Gastroesophageal sphincter (tissue), 4 donors: ENCODE measurements around the gene LSM10. TPM values are rescaled to one million over a fixed set of nuclear protein-coding genes. Genes with fewer than 3 reads are reported as not detected.

Experiments used
- ATAC-seq: fragments of 150-250 bp; one replicate; pipeline ENCODE4 v1.9.1; 2016; ENCODE audit warnings: mild to moderate bottlenecking, moderate library complexity
- H3K27ac ChIP-seq, 4 donors: fragments of 200-600 bp; sonication (generic) in 3 of 4; 1 replicate in 3 of 4; 2 replicates in 1 of 4; pipeline ENCODE4 v1.5.1; 2016 to 2019
- H3K27me3 ChIP-seq: fragments of 200-600 bp; sonication (generic); one replicate; pipeline ENCODE4 v1.5.1; 2019
- H3K36me3 ChIP-seq, 2 donors: fragments of 200-600 bp; sonication (generic); one replicate each; pipeline ENCODE4 v1.5.1; 2019; ENCODE audit warnings: control low read depth in 1 of 2
- H3K4me1 ChIP-seq, 3 donors: fragments of 200-600 bp; sonication (generic); 1 replicate in 2 of 3; 2 replicates in 1 of 3; pipeline ENCODE4 v1.5.1; 2016 to 2019; ENCODE audit warnings: control low read depth in 2 of 3
- H3K4me3 ChIP-seq, 2 donors: fragments of 200-600 bp; sonication (generic); one replicate each; pipeline ENCODE4 v1.5.1; 2019; ENCODE audit warnings: mild to moderate bottlenecking in 1 of 2, moderate library complexity in 1 of 2
- H3K9me3 ChIP-seq, 3 donors: fragments of 200-600 bp; sonication (generic); one replicate each; pipeline ENCODE4 v1.5.1; 2017 to 2019; ENCODE audit warnings: control low read depth in 2 of 3
- EP300 ChIP-seq: sonication (generic); formaldehyde crosslinking; IDR thresholded peaks from one replicate; pipeline ENCODE4 v1.6.1; 2017; ENCODE audit warnings: antibody characterized with exemption, mild to moderate bottlenecking
- POLR2A ChIP-seq, 2 donors: fragments of 450-650 bp; IDR thresholded peaks; one replicate each; pipeline ENCODE4 v1.6.1; 2017; ENCODE audit warnings: antibody characterized with exemption in 2 of 2, mild to moderate bottlenecking in 2 of 2, moderate library complexity in 1 of 2
- POLR2AphosphoS5 ChIP-seq: sonication (generic); formaldehyde crosslinking; IDR thresholded peaks from one replicate; pipeline ENCODE4 v1.6.1; 2017; ENCODE audit warnings: antibody characterized with exemption
- WGBS, 2 donors: methylation state at CpG; one replicate each; pipeline ENCODE4 v1.1.5; 2018; ENCODE audit warnings: low coverage in 1 of 2; 5-methylcytosine and 5-hydroxymethylcytosine counted together
- total RNA-seq, 4 donors: library from RNA; depleted of rRNA; stranded (reverse); fragments of >200 nt; gene quantifications; one replicate each; pipeline ENCODE4 v1.1.0, GENCODE V29; 2016
- TF ChIP-seq, protein P1 (sequence below), 4 experiments: fragments of 200-600 bp in 2 of 4; fragments of 450-650 bp in 2 of 4; sonication (generic) in 1 of 4; IDR thresholded peaks; one replicate each; pipeline ENCODE4 v1.5.1; 2017 to 2019; ENCODE audit warnings: antibody characterized with exemption in 4 of 4, mild to moderate bottlenecking in 2 of 4, moderate library complexity in 2 of 4

LSM10 gene
- total RNA-seq, 4 donors from 2014 or later, result 39.5 to 50.2 (median 47.3) TPM

GRCh38 chr1:36381405-36381804 is 16.3 kb downstream of the LSM10 start:
- no peak for ATAC-seq
- H3K9me3 ChIP-seq, result no peaks in the 10 kb centered on the region
- H3K27me3 ChIP-seq, result no peaks in the 10 kb centered on the region
- peaks cover 0 to 75% (median 22%) of the 10 kb centered on the region in 3 donors for H3K4me1 ChIP-seq
- no peaks in the 10 kb centered on the region for H3K36me3 ChIP-seq
- H3K4me3 ChIP-seq, result no peak overlapping the region
- peak overlapping the region in 3 of 4 donors; percentile 16 to 99 (median 49) for H3K27ac ChIP-seq
- TF ChIP-seq EP300 (no peak), POLR2A (IDR thresholded peaks at IDR 0.05) (no peak), POLR2AphosphoS5 (no peak)
- TF ChIP-seq, protein P1, sequence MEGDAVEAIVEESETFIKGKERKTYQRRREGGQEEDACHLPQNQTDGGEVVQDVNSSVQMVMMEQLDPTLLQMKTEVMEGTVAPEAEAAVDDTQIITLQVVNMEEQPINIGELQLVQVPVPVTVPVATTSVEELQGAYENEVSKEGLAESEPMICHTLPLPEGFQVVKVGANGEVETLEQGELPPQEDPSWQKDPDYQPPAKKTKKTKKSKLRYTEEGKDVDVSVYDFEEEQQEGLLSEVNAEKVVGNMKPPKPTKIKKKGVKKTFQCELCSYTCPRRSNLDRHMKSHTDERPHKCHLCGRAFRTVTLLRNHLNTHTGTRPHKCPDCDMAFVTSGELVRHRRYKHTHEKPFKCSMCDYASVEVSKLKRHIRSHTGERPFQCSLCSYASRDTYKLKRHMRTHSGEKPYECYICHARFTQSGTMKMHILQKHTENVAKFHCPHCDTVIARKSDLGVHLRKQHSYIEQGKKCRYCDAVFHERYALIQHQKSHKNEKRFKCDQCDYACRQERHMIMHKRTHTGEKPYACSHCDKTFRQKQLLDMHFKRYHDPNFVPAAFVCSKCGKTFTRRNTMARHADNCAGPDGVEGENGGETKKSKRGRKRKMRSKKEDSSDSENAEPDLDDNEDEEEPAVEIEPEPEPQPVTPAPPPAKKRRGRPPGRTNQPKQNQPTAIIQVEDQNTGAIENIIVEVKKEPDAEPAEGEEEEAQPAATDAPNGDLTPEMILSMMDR (IDR thresholded peaks at IDR 0.05), result no peak
- WGBS, 2 donors, result 82 to 95% methylated on average over 3 to 5 of the region's 5 CpGs

- H3K27me3 ChIP-seq, result no peaks in the 10 kb centered on the region
- H3K9me3 ChIP-seq, result no peaks in the 10 kb centered on the region
These were observed 16.9 kb downstream of the LSM10 start for GRCh38 chr1:36380782-36381181.

DNA sequence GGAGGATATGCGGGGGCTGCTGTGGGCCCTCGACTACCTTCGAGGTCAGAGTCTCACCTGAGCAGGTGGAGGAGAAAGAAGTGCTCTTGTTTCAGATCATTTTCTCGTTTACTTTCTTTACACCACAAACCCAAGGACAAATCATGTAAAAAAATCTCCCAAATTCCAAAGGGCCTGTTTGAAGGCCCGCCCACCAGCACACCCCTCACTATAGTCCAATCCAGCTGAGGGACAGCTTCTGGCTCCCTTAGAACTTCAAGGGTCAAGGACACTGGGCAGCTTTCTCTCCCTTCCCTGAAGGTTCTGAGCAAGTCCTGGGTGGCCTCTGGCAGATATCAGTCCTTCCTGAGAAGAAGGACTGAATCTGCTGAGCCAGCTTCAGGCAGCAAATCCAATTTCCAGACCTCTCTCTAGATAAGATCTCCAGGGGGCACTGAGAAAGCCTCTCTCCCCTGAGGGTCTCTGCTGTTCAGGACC is 17.5 kb downstream of the LSM10 start:
- WGBS, 2 donors, result 74 to 88% methylated on average over 4 of the region's 5 CpGs
- H3K36me3 ChIP-seq, result no peaks in the 10 kb centered on the region
- H3K27ac ChIP-seq, result peak overlapping the region in 3 of 4 donors; percentile 38 to 55 (median 49)
- H3K4me1 ChIP-seq, result peaks cover 0 to 87% (median 25%) of the 10 kb centered on the region in 3 donors
- no peak for TF ChIP-seq POLR2AphosphoS5
- no peak for TF ChIP-seq EP300
- TF ChIP-seq, protein P1 (IDR thresholded peaks at IDR 0.05), result no peak
- TF ChIP-seq POLR2A (IDR thresholded peaks at IDR 0.05), result no peak
- no peaks in the 10 kb centered on the region for H3K27me3 ChIP-seq
- H3K4me3 ChIP-seq, result no peak overlapping the region
- no peaks in the 10 kb centered on the region for H3K9me3 ChIP-seq
- no peak for ATAC-seq

More at GRCh38 chr1:36380782-36381181, 16.9 kb downstream of the LSM10 start:
- H3K27ac ChIP-seq, result peak overlapping the region in 2 of 4 donors; percentile 49 to 55
- peaks cover 0 to 81% (median 22%) of the 10 kb centered on the region in 3 donors for H3K4me1 ChIP-seq
- no peaks in the 10 kb centered on the region for H3K36me3 ChIP-seq
- H3K4me3 ChIP-seq, result no peak overlapping the region
- 80% methylated on average over 3 of the region's 3 CpGs; no CpG with 5 or more reads in 1 of the 2 donors for WGBS, 2 donors
- ATAC-seq, result no peak
- TF ChIP-seq, protein P1 (IDR thresholded peaks at IDR 0.05), result no peak
- TF ChIP-seq EP300, result no peak
- TF ChIP-seq POLR2AphosphoS5, result no peak
- TF ChIP-seq POLR2A (IDR thresholded peaks at IDR 0.05), result no peak

- H3K4me1 ChIP-seq, result peaks cover 0 to 88% (median 31%) of the 10 kb centered on the region in 3 donors
- no peaks in the 10 kb centered on the region for H3K9me3 ChIP-seq
- peak overlapping the region in 2 of 4 donors; percentile 29 to 39 for H3K27ac ChIP-seq
- no peaks in the 10 kb centered on the region for H3K27me3 ChIP-seq
- no peaks in the 10 kb centered on the region for H3K36me3 ChIP-seq
- no peak for ATAC-seq
- H3K4me3 ChIP-seq, result no peak overlapping the region
- TF ChIP-seq EP300, result no peak
- TF ChIP-seq, protein P1 (IDR thresholded peaks at IDR 0.05), result no peak
- TF ChIP-seq POLR2AphosphoS5, result no peak
- TF ChIP-seq POLR2A (IDR thresholded peaks at IDR 0.05), result no peak
- 76 to 86% methylated on average over 2 of the region's 4 CpGs for WGBS, 2 donors
These were observed 19.8 kb downstream of the LSM10 start for GRCh38 chr1:36377791-36378492.

- no peak overlapping the region for H3K4me3 ChIP-seq
- ATAC-seq, result no peak
- H3K4me1 ChIP-seq, result peaks cover 0 to 76% (median 47%) of the 10 kb centered on the region in 3 donors
- WGBS, 2 donors, result no CpG with 5 or more reads among the region's 3 CpGs
- H3K36me3 ChIP-seq, result peaks cover 0 to 2% of the 10 kb centered on the region in 2 donors
- no peaks in the 10 kb centered on the region for H3K27me3 ChIP-seq
- no peak for TF ChIP-seq EP300
- no peak for TF ChIP-seq POLR2AphosphoS5
- TF ChIP-seq, protein P1 (IDR thresholded peaks at IDR 0.05), result no peak
- no peak for TF ChIP-seq POLR2A (IDR thresholded peaks at IDR 0.05)
- H3K9me3 ChIP-seq, result no peaks in the 10 kb centered on the region
- peak overlapping the region in 3 of 4 donors; percentile 87 to 94 (median 87) for H3K27ac ChIP-seq
These were observed 25.1 kb downstream of the LSM10 start for GRCh38 chr1:36372617-36373016.
